Central memory CD4-positive, alpha-beta T cell (primary cell): ENCODE results near the gene SLC24A3.

ENCODE experiments used
- DNase-seq: peaks from one replicate; pipeline ENCODE4 v3.0.0; 2022

Gene SLC24A3

DNA sequence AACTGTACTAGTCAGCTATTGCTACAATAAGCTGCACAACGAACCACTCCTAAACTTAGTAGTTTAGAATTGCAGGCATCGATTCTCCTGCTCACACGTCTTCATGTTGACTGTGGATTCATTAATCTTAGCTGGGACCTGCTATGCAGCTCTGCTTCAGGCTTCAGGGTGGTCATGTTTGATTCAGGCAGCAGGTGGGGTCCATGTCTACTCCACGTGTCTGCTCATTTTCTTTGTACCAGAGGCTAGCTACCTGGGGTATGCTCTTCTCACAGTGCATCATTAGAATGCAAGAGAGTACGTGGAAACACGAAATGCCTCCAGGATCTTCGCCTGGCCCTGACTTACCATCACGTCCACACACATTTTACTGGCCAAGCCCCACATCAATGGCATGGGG, 481.1 kb downstream of the SLC24A3 start:
- DNase-seq, result no peak

DNA sequence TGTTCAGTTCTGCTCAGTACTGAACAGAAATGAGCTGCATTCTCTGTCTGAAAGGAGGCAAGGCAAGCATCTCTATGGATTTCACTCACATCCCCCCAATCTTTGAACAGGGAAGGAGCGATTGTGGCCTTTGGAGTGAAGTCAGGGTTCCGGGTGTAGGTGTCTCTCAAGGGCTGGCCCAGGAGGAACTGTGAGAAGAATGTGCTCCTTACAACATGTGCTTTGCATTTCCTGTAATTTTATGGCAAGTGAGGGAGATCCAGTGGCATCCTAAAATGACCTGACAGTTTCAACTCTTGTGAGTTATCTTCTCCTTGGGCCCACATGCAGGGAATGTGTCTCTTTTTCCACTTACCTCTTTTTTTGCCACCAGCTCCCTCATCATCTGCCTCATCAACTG, 482.6 kb downstream of the SLC24A3 start:
- DNase-seq, result no peak

DNA sequence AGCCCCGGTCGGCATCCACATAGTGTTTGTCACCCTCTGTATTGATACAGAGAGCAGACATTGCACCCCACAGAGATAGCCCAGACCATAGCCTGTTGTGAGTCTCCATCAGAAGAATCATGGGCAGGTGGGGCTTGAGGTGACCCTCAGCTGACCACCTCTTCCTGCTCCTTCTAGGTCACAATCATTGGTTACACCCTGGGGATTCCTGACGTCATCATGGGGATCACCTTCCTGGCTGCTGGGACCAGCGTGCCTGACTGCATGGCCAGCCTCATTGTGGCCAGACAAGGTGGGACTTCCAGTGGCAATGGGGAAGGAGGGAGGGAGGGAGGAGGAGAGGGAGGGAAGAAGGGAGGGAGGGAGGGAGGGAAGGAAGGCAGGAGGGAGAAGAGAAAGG, 484.2 kb downstream of the SLC24A3 start:
- DNase-seq, result no peak

DNA sequence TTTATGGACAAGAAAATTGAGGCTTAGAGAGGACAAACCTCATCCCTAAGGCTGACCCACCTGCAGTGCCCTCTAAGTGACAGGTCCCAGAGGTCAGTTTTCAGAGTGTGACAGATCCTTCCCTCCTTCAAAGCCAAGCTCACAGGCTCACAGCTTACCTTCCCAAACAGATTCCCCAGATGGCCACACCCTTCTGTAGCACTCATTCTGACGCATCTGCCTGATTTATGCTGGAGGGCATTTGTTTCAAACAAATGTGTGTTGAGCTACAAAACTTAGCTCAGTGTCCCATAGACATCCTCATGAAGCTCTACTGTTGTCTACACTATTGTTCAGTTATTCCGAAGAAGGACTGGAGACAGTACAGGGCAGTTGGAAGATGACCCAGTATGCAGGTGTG, 485.0 kb downstream of the SLC24A3 start:
- DNase-seq, result no peak

DNA sequence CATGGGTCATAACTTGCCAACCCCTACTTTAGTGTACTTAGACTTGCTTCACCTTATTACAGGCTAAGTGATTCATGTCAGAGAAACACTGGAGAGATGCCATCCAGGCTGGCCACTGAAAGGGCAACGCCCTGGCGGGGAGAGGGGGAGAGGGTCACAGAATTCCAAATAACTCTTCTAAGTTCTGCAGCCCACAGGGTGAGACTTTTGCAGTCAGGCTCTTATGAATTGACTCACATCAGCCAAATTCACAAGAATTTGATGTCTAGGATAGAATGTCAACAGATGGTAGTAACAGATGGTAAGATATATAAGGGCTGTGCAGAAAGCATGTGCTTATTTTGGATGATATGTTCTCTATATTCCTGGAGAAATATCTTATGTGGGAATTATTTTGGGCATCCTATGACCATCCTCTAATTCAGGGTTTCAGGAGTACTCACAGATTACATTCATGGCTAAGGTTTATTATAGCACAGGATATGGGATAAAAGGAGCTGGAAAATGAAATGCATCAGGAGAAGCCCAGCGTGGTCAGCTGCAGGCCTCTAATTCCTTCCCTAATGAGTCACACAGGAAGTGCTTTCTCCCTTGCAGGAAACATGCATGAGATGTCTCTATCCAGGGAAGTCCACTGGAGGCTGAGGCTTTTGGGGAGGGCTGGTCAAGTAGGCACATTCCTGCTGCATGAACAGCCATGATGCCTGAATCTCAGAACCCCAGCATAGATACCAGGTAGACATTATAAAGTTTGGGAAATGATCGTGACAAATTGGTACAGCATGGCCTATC, 486.9 kb downstream of the SLC24A3 start:
- DNase-seq, result no peak

DNA sequence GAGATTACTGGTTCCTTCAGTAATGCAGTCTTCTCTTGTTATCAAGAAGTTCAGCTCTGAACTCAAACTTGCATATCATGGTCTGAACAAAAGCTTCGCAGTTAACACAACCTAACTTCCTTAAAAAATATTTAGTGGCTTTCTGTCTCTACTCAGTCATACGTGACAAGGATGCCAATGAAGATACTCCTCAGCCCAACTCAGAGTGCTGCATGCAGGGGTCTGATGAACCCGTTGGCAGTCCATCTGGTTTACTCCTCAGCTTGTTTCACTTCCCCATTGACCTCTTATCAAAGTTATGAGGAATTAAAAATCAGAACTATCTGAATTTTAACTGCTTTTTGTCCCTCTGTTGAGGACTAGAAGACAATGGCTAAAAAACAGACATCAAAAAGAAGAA, 489.0 kb downstream of the SLC24A3 start:
- DNase-seq, result no peak

DNA sequence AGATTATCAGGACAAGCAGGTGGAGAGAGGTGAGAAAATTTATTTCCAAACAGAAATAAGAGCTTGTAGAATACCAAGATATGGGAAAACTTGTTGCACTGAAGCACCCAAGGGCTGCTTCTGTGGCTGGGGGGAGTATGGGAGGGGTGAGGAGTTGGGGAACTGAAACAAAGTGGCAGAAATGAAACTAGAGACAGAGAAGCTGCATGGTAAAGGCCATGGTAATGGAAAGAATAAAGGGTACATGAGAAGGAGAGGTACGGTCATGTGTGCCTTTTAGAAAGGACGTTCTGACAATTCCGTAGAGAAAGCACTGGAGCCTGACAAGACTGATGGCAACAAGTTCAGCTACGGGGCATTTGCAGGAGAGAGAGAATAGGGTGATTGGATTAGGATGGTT, 494.0 kb downstream of the SLC24A3 start:
- DNase-seq, result no peak

DNA sequence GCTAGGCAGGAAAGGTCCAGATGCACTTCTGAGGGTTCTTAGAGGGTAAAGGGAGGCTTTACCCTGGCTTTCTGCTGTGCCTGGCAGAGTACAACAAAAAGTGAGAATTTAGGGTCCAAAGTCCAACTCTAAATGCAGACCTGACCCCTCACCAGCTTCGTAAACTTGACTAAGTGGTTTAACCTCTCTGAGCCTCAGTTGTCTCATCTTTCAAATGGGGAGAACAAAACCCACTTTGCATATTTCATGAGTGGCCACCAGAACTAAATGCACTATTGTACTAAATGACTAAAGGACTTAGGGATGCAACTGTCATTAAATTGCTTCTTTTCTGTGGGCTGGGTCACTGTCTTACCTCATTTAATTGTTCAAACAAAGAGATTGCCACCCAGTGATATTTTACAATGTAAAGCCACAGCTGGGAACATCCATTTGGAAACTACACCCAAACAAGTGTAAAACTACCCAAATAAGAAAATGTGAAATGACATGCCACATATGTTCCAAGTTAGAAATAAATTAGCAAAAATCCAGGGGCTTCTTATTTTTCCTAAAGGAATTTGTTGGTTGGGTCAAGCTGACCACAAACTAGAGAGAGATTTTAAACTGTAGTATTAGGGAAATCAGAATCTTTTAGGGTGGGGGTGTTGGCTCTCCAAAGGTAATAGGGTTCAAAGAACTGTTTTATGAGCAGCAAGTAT, 497.3 kb downstream of the SLC24A3 start:
- DNase-seq, result no peak

DNA sequence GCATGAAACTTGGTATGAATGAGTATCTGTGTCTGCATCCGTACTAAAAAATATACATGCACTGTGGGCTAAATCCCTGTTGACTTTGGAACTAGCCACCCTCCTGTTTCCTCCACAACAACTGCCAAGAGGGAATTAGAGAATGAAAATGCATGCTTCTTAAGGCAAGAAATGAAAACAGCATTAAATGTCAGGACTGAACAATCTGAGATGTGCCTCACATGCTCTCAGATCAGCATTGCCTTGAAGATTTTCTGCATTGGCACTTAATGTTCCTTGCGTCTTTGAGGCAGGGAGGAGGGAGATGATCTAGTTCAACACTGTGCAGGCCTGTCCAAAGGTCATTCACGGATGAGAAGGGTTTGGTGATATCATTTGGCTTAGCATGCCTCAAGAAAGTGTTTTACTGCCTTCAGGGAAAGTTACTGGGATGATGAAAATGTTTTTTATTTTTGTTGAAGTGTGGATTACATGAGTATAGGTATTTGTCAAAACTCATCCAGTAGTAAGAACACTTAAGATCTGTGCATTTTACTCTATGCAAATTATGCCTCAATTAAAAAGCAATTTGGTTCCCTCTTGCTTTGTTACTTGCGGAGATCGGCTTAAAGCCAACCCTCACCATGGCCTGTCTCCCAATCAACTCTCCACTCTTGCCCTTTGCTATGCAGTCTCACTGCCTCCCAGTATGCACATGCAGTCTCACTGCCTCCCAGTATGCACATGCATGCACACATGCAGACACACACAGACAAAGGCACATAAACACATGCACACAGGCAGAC, 498.1 kb downstream of the SLC24A3 start:
- no peak for DNase-seq

DNA sequence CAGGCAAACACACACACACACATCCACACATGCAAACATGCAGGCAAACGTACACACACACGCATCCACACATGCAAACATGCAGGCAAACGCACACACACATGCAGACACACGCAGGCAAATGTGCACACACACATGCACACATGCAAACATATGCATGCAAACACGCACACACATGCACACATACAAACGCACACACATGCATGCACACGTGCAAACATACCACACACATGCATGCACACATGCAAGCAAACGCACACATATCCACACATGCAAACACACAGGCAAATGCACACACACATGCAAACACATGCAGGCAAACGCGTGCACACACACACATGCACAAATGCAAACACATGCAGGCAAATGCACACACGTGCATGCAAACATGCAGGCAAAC, 498.7 kb downstream of the SLC24A3 start:
- DNase-seq, result no peak

DNA sequence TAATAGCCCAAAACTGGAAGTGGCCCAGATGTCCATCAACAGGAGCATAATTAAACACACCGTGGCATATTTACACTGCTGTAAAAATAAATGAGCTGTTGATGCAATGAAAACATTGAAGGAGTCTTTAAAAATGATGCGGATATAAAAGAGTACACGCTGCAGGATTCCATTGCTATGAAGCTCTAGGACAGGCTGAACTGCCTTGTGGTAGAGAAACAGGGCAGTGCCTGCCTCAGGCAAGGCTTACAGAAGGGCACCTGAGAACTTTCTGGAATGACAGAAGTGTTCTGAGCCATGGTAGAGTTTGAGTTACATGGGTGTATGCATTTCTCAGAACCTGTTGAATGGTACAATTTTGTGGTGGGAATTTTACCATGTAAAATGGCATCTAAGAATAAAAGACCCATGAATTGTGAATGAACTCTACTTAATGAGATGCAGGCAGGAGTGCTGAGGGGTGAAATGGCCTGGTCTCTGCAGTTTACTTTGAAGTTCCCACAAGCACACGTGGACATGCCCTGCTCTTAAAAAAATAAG, 500.3 kb downstream of the SLC24A3 start:
- no peak for DNase-seq

DNA sequence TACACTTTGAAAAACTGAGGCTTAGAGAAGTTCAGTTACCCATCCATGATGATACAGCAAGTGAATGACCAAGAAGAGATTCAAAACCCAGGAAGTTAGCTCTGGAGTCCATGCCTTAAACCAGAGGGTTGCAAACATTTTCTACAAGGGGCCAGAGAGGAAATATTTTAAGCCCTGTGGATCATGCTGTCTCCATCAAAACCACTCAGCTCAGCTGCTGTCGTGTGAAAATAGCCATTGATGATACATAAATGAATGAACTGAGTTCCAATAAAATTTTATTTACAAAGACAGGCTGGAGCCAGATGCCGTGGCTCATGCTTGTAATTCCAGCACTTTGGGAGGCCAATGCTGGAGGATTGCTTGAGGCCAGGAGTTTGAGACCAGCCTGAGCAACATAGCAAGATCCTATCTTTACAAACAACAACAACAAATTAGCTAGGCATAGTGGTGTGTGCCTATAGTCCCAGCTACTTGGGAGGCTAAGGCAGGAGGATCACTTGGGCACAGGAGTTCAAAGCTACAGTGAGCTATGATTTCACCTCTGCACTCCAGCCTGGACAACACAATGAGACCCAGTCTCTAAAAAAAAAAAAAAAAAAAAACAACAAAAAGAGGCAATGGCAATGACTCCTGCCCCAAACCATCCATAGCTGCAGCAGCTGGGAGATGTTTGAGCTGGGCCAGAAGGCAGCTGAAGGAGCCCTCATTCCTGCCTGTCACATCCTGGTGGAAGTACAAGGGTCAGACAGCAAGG, 501.6 kb downstream of the SLC24A3 start:
- DNase-seq, result no peak

DNA sequence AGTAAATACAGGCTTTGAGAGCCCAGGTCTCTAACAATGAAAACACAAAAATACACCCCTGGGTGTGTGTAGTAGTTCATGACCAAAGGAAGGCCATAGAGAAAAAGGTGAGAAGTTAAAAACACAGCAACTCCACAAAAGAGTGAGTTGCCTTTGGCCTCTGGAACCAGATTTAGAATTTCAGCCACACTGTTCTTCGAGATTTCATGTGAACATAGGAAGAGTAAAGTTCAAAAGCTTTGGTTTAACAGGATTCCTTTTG, 502.1 kb downstream of the SLC24A3 start:
- no peak for DNase-seq

DNA sequence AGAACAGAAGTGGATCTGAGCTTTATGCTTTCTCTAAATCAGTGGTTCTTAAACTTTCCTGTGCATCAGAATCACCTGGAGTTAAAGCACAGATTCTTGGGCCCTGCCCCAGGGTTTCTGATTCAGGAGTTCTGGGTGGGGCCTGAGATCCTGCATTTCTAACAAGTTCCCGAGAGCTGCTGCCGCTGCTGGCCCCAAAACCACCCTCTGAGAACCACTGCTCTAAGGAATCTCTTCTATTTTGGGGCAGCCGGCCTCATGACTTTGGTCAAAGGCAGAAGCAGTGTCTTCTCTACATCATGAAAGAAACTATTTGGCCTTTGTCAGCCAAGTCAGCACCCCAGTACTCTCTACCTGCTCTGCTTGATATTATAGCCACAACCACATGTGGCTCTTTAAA, 503.5 kb downstream of the SLC24A3 start:
- no peak for DNase-seq

DNA sequence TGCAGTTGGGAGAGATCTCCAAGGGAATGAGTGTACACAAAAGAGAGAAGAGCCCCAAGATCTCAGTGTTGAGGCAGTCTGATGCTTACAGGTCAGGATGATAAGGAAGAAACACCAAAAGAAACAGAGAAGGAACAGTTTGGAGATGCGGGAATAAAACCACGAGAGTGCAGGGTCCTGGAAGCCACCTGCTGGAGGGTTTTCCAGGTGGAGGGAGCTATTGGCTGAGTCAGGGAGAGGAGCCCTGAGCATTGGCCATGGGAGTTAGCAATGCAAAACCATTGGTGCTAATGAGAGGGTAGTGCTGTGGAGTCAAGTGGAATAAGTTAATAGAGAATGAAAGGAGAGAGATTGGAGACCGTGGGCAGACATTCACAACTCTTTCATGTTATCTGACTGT, 506.4 kb downstream of the SLC24A3 start:
- DNase-seq, result no peak

DNA sequence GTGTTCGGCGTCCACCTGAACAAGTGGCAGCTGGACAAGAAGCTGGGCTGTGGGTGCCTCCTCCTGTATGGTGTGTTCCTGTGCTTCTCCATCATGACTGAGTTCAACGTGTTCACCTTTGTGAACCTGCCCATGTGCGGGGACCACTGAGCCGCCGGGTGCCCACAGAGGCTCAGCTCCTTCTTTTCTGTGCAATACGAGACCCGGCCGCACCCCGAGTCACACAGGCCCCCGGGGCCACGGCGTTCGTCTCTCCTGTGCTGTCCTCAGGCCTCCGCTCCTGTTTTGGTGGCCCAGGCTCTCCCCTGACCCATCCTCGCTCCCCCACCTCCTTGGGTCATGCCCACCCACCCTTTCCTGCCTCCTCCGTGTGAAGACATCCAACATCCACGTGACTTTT, 508.5 kb downstream of the SLC24A3 start:
- no peak for DNase-seq

DNA sequence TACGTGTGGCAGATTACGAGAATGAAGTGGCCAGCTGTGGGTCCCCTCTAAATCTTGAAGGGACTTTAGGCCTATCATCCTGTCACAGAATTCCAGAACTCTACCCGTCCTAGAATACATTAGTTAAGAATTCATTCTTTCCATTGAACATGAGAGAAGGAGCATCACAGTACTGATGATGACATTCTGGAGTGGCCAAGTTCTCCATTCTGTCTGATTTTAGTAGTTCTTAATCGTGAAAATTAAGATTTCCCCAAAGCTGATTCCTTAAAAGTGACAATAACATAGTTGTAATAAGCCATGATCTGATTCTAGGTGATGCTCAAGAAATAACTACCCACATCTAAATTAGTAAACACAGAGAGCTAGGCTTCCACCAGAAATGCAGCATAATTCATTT, 510.6 kb downstream of the SLC24A3 start:
- no peak for DNase-seq

DNA sequence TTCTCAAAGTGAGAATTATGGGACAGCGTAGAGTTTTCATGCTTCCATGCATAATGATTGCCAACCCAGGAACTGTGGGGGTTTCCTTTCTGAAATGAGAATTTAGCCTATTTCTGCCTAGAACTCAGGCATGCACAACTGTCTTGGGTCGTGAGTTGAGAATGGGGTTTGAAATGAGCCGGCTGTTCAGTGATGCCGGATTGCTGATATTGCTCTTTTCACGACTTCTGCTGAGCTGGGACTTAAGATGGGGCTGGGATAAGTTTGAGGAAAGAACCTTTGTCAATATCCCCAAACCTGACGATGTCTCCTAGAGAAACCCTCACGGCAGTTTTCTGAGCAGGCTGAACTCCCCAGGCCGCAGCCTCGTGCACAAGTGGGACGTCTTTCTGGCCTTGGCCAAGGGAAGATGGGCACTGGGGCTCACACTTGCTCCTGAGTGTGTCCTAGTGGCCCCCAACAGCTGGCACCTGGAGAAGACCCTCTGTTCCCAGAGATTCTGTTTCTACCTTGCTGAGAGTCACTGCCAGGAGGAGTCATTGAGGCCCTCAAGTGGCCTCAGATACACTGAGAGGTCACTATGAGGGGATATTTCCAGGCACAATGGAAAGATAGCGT, 511.5 kb downstream of the SLC24A3 start:
- DNase-seq, result no peak

DNA sequence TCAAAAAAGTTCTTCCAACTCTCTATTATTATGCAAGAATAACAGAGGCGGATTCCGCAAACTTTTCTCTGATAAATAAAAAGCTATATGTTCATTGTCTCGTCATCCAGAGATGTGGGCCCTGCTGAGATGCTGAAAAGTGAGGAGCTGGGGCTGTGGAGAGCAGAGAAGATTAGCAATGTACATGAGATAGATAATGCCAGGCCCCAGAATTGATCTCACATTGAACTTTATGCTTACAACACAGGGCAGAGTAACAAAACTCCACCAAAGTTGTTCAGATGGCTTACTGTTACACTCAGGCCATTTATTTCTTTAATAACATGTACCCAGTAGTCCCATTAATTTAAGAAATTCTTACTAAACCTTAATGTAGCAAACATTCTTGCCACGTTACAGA, 512.9 kb downstream of the SLC24A3 start:
- DNase-seq, result no peak

DNA sequence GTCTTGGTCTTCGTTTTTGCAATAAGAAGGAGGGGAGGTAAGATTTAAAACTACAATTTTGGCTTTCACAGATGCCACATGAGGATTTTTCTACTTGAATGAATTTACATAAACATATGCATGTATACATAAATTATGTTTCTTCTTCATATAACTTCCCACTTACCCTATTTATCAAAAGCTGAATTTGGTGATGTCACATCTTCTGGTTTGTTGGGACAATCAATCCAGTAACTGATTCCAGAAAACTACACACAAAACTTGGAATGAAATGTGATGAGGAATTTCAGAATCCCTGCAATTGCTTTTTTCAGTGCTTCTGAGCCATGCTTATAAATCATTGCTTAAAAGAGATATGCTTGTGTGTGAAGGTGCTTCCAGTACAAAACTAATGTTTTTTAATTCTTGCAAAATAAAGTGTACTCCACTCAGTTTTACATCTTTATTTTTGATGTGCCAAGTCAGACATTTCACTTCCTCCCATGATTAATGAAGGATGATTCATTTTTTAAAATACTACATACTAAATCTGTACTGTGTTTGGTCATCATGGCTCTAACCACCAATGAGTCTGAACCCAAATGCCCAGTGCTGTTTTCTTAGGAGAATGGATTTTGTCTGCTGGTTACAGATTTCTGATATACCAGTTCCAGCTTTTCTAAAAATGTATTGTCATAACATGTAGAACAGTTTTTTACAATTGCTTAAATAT, 513.5 kb downstream of the SLC24A3 start:
- no peak for DNase-seq

DNA sequence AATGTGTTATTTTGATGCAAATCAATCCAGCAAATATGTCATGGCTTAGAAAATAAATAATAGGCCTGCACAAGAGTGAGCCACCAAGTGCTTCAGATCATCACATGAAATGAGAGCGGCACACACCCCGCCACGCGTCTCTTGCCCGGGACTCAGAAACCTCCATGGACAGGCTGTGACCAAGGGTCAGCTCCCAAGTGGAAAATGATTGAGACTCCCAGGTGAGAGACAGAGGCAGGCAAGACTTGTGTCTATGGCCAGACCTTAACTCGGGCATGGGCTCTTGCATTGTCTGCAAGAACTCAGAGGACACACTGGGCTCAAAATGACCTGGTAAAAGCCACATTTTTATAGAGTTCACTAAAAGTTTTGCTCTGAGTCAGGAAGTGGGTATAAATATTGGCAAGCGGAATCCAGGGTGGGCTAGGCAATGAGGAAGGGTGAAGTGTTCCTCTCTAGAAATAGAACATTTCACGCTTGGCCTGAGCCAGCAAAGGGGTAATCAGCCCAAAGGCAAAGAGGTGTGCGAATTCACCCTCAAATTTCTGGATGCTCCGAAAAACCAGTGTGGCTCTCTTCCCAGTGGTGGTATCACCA, 514.9 kb downstream of the SLC24A3 start:
- DNase-seq, result no peak

DNA sequence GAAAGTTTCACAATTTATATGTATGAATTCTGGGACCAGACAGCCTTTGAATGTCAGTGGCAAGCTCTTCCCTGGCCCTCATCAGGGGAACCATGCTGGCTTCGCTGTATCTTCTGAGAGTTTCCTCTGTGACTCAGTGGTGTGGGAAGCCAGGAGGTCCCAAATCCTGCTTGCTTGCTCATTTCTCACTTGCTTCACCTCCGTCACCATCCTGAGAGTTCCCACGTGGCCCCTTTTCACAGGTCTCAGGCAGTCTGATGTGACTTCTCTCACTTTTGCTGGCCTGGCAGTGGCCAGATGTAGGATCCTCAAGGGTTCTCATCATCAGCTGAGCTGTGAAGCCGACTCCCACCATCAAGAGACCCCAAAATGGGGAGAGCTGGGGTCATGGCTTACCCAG, 517.2 kb downstream of the SLC24A3 start:
- DNase-seq, result no peak
